C4-2B (cell line): ENCODE data around the gene SYNJ2.

Experiments
- H3K27ac ChIP-seq: fragments of 450-650 bp; 2 replicates; pipeline ENCODE4 v1.5.1; 2017
- ZFX ChIP-seq: fragments of 450-650 bp; IDR thresholded peaks from 2 replicates; pipeline ENCODE4 v1.6.1; 2017
- TF ChIP-seq, protein P1 (sequence below): fragments of 450-650 bp; conservative IDR thresholded peaks from 2 replicates; pipeline ENCODE4 v1.5.1; 2017; ENCODE audit warnings: mild to moderate bottlenecking

Gene SYNJ2

DNA sequence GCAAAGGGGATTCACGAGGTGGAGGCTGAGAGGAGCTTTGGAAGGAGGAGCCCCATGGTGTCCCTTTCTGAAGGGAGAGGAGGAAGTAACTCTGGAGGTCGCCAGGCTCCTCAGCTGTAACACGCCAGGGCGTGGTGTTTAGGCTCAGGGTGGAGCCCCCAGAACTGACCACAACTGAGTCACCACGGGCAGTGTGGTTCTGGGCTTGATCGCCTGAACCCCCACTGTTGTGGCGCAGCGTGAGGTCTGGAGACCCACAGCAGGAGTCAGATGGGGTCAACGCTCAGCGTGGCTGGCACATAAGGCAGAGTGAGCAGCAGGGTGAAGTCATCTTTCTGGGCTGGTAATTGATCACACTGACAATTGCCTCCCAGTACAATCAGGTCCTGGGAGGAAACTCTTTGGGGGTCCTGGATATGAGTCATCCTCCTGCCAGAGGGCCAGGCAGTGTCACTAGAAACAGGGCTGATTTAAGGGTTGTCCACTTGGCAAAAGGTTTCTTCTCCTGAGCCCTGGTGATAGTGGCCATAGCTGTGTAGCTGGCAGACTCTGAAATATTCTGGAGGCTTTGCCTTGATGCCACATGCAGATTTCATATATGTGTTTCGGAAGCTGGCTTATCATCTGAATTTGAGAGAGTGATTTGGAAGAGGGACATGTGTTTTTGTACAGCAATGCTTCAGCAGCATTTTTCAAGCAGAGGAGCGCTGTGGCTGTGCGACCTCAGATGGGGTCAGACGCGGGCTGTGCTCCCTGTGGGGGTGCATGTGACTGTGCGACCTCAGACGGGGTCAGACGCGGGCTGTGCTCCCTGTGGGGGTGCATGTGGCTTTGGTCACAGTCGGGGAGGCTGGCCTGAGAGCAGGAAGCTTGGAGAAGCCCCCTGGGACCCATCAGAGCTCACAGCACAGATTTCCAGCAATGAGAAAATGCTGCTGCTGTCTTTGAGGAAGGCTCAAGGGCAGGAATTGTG, 50.0 kb downstream of the SYNJ2 start:
- H3K27ac ChIP-seq, result no peak overlapping the region
- TF ChIP-seq, protein P1, sequence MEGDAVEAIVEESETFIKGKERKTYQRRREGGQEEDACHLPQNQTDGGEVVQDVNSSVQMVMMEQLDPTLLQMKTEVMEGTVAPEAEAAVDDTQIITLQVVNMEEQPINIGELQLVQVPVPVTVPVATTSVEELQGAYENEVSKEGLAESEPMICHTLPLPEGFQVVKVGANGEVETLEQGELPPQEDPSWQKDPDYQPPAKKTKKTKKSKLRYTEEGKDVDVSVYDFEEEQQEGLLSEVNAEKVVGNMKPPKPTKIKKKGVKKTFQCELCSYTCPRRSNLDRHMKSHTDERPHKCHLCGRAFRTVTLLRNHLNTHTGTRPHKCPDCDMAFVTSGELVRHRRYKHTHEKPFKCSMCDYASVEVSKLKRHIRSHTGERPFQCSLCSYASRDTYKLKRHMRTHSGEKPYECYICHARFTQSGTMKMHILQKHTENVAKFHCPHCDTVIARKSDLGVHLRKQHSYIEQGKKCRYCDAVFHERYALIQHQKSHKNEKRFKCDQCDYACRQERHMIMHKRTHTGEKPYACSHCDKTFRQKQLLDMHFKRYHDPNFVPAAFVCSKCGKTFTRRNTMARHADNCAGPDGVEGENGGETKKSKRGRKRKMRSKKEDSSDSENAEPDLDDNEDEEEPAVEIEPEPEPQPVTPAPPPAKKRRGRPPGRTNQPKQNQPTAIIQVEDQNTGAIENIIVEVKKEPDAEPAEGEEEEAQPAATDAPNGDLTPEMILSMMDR, result no peak
- TF ChIP-seq ZFX, result no peak

DNA sequence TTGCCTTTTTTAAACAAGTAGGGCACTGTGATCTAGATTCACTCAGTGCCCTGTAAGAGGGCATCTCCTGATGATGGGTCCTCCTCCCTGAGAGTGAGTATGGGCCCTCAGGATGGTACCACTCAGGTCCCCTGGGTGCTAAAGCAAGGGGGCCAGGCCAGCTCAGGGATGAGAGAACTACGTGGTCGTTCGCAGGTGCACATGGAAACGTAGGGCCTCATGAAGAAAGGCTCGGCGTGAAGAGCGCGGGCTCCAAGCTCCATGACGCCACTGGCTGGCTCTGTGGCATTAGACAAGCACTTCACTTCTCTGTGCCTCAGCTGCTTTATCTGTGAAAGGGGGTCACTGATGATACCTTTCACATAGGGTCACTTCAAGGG, 50.7 kb downstream of the SYNJ2 start:
- H3K27ac ChIP-seq, result no peak overlapping the region
- TF ChIP-seq ZFX, result no peak
- TF ChIP-seq, protein P1, result no peak

DNA sequence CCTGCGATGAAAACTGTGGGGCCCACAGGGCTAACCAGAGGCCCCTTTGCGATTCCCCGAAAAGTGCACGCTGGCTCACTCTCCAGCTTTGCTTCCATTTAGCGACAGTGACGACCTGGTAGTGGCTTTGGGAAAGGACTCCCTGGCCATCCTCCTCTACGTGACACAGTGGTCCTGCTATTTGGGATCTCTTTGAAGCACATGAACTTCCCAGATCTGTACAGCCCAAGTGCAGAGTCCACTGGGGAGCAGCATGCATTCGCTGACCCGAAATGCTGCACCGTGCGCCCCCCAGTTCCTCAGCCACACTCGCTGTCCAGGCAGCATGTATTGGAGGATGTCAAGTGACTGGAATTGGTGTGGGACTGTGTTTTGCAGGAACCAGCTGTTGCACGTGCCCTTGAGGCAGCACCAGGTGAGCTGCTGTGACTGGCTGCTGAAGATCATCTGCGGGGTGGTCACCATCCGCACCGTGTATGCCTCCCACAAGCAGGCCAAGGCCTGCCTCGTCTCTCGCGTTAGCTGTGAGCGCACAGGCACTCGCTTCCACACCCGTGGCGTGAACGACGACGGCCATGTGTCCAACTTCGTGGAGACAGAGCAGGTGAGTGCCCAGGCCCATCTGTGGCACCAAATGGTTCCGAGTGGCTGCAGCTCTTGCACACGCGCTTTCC, 51.6 kb downstream of the SYNJ2 start:
- no peak overlapping the region for H3K27ac ChIP-seq
- TF ChIP-seq, protein P1, result no peak
- no peak for TF ChIP-seq ZFX

DNA sequence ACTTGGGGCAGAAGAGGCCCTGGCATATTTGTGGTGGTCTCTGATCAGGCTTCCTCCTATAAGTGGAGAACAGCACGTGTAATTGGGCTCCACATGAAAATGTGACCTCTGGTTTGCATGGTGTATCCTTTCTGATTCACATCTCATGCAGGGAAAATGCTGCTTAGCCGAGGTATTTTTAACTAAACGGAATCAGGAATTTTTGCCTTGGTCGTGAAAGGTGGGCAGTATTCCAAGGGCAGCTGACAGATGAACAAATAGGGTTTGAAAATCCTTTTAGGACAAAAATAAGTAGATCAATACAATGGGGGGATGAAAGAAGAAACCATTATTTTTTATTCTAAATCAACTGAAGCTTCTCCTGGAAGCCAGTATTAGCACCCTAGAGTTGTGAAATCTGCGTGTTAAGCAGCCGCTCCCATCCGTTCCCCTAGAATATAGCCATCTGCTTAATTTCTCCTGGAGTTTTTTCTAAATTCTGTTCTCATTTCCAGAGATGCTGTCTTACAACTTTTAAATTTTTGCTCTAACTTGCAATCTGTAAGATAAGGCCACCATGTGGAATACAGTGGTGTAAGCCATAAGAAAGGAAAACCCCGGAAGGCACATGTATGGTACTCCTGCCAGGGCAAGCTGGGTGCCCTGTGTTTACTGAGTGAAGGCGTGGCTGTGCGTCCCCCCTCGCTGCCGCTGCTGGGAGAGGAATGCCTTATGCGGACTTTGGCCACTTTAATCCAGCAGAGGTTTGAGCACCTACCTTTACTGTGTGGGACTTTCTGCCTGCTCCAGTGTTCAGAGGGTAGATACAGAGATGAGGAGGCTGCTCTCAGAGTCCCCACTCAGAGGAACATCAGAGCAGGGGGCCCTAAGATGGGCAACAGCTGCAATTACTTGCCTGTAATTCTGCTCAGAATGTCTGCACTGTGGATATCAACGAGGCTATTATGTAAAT, 52.4 kb downstream of the SYNJ2 start:
- TF ChIP-seq ZFX, result no peak
- TF ChIP-seq, protein P1, result no peak
- no peak overlapping the region for H3K27ac ChIP-seq

DNA sequence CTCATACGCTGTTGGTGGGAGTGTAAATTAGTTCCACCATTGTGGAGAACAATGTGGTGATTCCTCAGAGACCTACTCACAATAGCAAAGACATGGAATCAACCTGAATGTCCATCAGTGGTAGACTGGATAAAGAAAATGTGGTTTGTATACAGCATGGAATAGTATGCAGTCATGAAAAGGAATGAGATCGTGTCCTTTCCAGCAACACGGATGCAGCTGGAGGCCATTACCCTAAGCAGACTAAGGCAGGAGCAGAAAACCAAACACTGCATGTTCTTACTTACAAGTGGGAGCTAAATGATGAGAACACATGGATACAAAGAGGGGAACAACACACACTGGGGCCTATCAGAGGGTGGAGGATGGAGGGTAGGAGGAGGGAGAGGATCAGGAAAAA, 54.6 kb downstream of the SYNJ2 start:
- TF ChIP-seq, protein P1, result no peak
- H3K27ac ChIP-seq, result no peak overlapping the region

DNA sequence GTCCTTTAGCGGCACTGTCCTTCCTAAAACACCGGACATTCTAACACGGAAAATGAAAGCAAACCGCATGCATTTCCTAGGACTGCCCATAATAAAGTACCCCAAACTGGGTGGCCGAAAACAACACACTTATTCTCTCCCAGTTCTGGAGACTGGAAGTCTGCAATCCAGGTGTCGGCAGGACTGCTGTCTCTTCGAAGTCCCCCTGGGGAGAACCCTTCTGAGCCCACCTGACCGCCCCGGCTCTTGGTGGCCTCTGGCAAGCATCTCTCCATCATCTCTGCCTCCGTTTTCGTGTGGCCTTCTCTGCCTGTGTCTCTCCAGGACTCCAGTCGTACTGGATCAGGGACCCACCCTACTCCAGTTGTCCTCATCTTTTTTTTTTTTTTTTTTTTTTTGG, 55.4 kb downstream of the SYNJ2 start:
- no peak overlapping the region for H3K27ac ChIP-seq
- TF ChIP-seq, protein P1, result no peak
- TF ChIP-seq ZFX, result no peak
